Activated T-helper 1 cell treated with anti-CD3 and anti-CD28 coated beads, Interleukin-12 subunit alpha, Interleukin-12 subunit beta, Interleukin-2, Interleukin-4 antibody, amounts not matched to agents 30 ng/mL and 10 ng/mL and 1 ng/mL, durations not matched to agents 14 hours and 24 hours and 36 hours (primary cell): ENCODE data around the gene LTB. TPM values are rescaled to one million over a fixed set of nuclear protein-coding genes. Genes with fewer than 3 reads are reported as not detected.
A peak's percentile ranks its signal among the peaks of the same experiment; 100 is the strongest.

Source experiments
- DNase-seq: peaks from one replicate; pipeline ENCODE4 v3.0.0; 2021; ENCODE audit warnings: low spot score
- H3K27ac Mint-ChIP-seq: one replicate; pipeline ENCODE4 v1.8.0; 2021; ENCODE audit warnings: mild to moderate bottlenecking, mixed read lengths
- H3K27me3 Mint-ChIP-seq: one replicate; pipeline ENCODE4 v1.8.0; 2022; ENCODE audit warnings: mild to moderate bottlenecking, moderate library complexity, mixed read lengths; ENCODE audit not compliant: insufficient read depth
- H3K36me3 Mint-ChIP-seq: one replicate; pipeline ENCODE4 v1.8.0; 2021; ENCODE audit warnings: low read depth, mixed read lengths
- H3K4me1 Mint-ChIP-seq: one replicate; pipeline ENCODE4 v1.8.0; 2021; ENCODE audit warnings: low read depth, mixed read lengths
- H3K4me3 Mint-ChIP-seq: one replicate; pipeline ENCODE4 v1.8.0; 2021; ENCODE audit warnings: mild to moderate bottlenecking, moderate library complexity, mixed read lengths
- H3K9me3 Mint-ChIP-seq: one replicate; pipeline ENCODE4 v1.8.0; 2021; ENCODE audit warnings: mixed read lengths
- intact Hi-C: fragments of 100-400 bp; cut with micrococcal nuclease; formaldehyde crosslinking; loops from one replicate; pipeline ENCODE4 v1.15.1; 2024
- total RNA-seq: library from RNA; stranded (reverse); gene quantifications from 2 replicates; pipeline ENCODE4 v1.2.3, GENCODE V29; 2022

Gene LTB, protein sequence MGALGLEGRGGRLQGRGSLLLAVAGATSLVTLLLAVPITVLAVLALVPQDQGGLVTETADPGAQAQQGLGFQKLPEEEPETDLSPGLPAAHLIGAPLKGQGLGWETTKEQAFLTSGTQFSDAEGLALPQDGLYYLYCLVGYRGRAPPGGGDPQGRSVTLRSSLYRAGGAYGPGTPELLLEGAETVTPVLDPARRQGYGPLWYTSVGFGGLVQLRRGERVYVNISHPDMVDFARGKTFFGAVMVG
- total RNA-seq = 270 and 277 TPM in 2 replicates

DNA sequence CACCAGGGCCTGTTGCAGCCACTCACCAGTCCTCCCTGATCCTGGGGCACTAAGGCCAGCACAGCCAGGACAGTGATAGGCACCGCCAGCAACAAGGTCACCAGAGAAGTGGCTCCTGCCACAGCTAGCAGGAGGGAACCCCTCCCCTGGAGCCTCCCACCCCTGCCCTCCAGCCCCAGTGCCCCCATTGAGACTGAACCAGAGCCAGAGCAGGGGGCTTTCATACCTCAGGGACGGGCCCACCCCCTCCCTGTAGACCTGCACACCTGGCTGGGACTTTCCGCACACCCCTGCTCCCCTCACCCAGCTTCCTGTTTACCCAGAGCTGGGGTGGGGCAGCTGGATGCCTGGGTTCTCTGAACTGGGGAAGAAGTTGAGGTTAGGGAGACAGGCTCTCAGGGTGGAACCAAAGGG lies at the start of gene LTB:
Gene LTB (minus strand): TSS at position 195 of the 414 bp plus-strand sequence. CDS start 7 bp downstream, at position 188.
- H3K9me3 Mint-ChIP-seq = no peaks in the 10 kb centered on the region
- H3K27me3 Mint-ChIP-seq = no peaks in the 10 kb centered on the region
- intact Hi-C loops = no loop called here
- DNase-seq = peak; percentile 65
- peaks cover 72% of the 10 kb centered on the region for H3K4me1 Mint-ChIP-seq
- peak within 1 kb of the TSS; percentile 92 for H3K4me3 Mint-ChIP-seq
- peaks cover 49% of the 10 kb centered on the region for H3K36me3 Mint-ChIP-seq
- peak within 1 kb of the TSS; percentile 93 for H3K27ac Mint-ChIP-seq

DNA sequence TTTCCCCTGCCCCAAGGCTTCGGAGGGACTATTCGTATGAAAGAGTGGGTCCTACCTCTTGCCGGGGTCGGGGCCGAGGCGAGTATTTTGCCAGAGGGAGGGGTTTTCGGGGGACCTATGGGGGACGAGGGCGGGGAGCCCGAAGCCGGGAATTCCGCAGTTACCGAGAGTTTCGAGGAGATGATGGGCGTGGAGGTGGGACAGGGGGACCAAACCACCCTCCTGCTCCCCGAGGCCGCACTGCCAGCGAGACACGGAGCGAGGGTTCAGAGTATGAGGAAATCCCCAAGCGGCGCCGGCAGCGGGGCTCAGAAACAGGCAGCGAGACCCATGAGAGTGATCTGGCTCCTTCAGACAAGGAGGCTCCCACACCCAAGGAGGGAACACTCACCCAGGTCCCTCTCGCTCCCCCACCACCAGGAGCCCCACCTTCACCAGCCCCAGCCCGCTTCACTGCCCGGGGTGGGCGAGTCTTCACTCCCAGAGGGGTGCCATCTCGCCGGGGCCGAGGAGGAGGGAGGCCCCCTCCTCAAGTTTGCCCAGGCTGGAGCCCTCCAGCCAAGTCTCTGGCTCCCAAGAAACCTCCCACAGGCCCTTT lies 49.6 kb upstream of the LTB start:
- Mint-ChIP-seq H3K9me3 (no peaks in the 10 kb centered on the region), H3K4me1 (peaks cover 9% of the 10 kb centered on the region), H3K27me3 (no peaks in the 10 kb centered on the region), H3K27ac (no peak overlapping the region), H3K4me3 (no peak overlapping the region), H3K36me3 (peaks cover 60% of the 10 kb centered on the region)
- intact Hi-C loops = no loop called here
- no peak for DNase-seq

DNA sequence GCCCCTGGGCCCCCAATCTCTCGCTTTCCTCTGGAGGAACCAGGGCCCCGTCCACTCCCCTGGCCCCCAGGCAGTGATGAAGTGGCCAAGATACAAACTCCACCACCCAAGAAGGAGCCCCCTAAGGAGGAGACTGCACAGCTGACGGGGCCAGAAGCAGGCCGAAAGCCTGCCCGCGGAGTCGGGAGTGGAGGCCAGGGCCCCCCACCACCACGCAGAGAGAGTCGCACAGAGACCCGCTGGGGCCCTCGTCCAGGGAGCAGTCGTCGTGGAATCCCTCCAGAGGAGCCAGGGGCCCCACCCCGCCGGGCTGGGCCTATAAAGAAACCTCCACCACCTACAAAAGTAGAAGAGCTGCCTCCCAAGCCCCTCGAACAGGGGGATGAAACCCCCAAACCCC lies 49.0 kb upstream of the LTB start:
- Mint-ChIP-seq H3K27me3 (no peaks in the 10 kb centered on the region), H3K36me3 (peaks cover 59% of the 10 kb centered on the region), H3K9me3 (no peaks in the 10 kb centered on the region), H3K4me1 (peaks cover 9% of the 10 kb centered on the region), H3K4me3 (no peak overlapping the region), H3K27ac (no peak overlapping the region)
- no peak for DNase-seq
- intact Hi-C loops = no loop called here

DNA sequence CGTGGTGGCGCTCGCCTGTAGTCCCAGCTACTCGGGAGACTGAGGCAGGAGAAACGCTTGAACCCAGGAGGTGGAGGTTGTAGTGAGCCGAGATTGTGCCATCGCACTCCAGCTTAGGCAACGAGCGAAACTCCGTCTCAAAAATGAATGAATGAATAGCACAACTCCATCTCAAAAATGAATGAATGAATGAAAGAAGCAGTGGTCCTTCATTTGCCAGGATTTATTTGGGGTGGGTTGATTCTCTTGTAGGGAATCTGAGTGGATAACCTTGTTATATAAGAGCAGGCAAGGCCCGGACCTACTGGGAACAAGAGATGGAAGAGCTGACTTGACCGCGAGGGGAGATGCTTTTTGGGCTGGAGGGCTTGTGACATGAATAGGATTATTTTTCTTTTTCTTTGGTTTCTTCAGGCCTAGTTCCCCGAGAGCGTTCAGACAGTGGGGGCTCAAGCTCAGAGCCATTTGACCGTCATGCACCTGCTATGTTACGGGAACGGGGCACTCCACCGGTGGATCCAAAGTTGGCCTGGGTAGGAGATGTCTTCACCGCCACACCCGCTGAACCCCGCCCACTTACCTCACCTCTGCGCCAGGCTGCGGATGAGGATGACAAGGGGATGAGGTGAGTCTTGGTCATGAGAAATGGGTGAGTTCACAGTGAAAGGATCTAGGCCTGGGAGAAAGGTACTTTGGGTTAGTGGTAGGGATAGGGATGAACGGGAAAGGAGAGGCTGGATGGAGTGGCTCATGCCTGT lies 48.1 kb upstream of the LTB start:
- H3K36me3 Mint-ChIP-seq = peaks cover 60% of the 10 kb centered on the region
- H3K27me3 Mint-ChIP-seq = no peaks in the 10 kb centered on the region
- H3K27ac Mint-ChIP-seq = no peak overlapping the region
- DNase-seq = no peak
- peaks cover 17% of the 10 kb centered on the region for H3K4me1 Mint-ChIP-seq
- no peaks in the 10 kb centered on the region for H3K9me3 Mint-ChIP-seq
- intact Hi-C loops = no loop called here
- no peak overlapping the region for H3K4me3 Mint-ChIP-seq

DNA sequence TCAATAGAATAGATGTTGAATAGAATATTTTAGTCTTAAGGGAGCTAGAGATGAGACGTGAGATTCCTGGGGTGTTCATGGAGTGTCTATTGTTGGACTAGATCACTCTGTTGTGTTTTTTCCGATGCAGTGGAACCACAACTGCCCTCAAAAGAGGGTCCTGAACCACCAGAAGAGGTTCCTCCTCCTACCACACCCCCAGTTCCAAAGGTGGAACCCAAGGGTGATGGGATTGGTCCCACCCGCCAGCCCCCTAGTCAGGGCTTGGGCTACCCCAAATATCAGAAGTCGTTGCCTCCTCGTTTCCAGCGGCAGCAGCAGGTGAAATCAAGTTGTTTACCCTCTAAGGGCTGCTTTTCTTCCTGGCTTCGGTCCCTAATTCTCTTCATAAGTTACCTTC lies 46.8 kb upstream of the LTB start:
- no peak overlapping the region for H3K27ac Mint-ChIP-seq
- H3K9me3 Mint-ChIP-seq = no peaks in the 10 kb centered on the region
- H3K36me3 Mint-ChIP-seq = peaks cover 66% of the 10 kb centered on the region
- H3K4me1 Mint-ChIP-seq = peaks cover 20% of the 10 kb centered on the region
- H3K27me3 Mint-ChIP-seq = no peaks in the 10 kb centered on the region
- intact Hi-C loops = no loop called here
- DNase-seq = no peak
- no peak overlapping the region for H3K4me3 Mint-ChIP-seq

DNA sequence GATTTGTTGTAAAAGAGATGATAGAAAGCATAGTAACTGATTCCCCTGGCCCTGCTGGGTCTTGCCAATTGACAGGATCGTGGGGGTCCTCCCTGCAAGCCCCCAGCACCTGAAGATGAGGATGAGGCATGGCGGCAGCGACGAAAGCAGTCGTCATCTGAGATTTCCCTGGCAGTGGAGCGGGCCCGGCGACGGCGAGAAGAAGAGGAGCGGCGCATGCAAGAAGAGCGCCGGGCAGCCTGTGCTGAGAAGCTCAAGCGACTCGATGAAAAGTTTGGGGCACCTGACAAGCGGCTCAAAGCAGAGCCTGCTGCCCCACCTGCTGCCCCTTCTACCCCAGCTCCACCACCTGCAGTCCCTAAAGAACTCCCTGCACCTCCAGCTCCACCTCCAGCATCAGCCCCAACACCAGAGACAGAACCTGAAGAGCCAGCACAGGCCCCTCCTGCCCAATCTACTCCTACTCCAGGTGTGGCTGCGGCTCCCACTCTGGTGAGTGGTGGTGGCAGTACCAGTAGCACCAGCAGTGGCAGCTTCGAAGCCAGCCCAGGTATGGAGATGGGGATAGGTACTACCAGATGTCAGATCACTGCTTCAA lies 45.6 kb upstream of the LTB start:
- Mint-ChIP-seq H3K36me3 (peaks cover 69% of the 10 kb centered on the region), H3K4me3 (no peak overlapping the region), H3K9me3 (no peaks in the 10 kb centered on the region), H3K27ac (no peak overlapping the region), H3K4me1 (peaks cover 27% of the 10 kb centered on the region), H3K27me3 (no peaks in the 10 kb centered on the region)
- DNase-seq = no peak
- intact Hi-C loops = no loop called here

DNA sequence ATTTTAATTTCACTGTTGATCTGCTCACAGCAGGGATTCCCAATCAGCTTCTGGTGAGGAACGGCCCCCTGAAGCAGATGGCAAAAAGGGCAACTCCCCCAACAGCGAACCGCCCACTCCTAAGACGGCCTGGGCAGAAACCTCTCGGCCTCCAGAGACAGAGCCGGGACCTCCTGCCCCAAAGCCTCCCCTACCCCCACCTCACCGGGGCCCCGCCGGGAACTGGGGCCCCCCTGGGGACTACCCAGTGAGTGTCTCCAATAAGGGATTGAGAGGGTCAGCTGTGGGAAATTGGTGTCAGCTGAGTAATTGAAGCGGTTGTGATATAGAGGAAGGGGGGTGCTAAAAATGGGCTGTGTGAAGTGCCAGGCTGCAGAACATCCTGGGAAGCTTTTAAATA lies 44.7 kb upstream of the LTB start:
- peaks cover 35% of the 10 kb centered on the region for H3K4me1 Mint-ChIP-seq
- DNase-seq = no peak
- no peaks in the 10 kb centered on the region for H3K9me3 Mint-ChIP-seq
- H3K27ac Mint-ChIP-seq = no peak overlapping the region
- H3K4me3 Mint-ChIP-seq = no peak overlapping the region
- intact Hi-C loops = no loop called here
- H3K36me3 Mint-ChIP-seq = peaks cover 74% of the 10 kb centered on the region
- no peaks in the 10 kb centered on the region for H3K27me3 Mint-ChIP-seq

DNA sequence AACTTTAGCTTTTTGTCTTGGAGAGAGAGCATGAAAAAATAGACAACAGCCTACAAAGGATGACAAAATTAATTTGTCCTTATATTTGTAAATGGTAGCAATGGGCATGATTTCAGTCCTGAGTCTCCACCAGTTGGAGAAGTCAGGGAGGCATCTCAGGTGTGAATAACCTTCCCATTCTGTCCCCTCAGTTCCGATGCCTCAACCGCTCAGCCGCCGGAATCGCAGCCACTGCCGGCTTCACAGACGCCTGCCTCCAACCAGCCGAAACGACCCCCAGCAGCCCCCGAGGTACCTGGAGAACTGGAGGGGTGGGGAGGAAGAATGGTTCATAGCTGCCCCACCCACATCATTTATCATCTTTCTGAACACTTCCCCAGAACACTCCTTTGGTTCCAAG lies 41.8 kb upstream of the LTB start:
- H3K36me3 Mint-ChIP-seq = peaks cover 59% of the 10 kb centered on the region
- peaks cover 43% of the 10 kb centered on the region for H3K4me1 Mint-ChIP-seq
- no peak for DNase-seq
- no peak overlapping the region for H3K27ac Mint-ChIP-seq
- no peaks in the 10 kb centered on the region for H3K27me3 Mint-ChIP-seq
- intact Hi-C loops = no loop called here
- H3K9me3 Mint-ChIP-seq = no peaks in the 10 kb centered on the region
- no peak overlapping the region for H3K4me3 Mint-ChIP-seq

DNA sequence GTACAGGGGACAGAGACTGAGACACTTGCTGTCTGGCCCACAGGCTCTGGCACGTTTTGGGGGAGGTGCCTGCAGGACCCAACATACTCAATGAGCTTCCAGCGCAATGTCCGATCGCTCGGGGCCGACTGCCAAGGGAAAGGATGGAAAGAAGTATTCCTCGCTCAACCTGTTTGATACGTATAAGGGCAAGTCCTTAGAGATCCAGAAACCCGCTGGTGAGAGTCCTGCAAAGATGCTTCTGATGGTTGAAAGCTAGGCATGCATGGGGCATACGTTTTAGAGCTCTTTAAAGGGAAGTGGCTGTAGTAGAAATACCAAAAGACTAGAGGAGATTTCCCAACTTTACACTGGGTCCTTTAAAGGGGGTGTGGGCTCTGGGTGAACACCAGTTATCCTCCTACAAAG lies 40.5 kb upstream of the LTB start:
- Mint-ChIP-seq H3K27me3 (no peaks in the 10 kb centered on the region), H3K9me3 (no peaks in the 10 kb centered on the region), H3K27ac (peak overlapping the region; percentile 98), H3K36me3 (peaks cover 56% of the 10 kb centered on the region), H3K4me3 (peak overlapping the region; percentile 97), H3K4me1 (peaks cover 41% of the 10 kb centered on the region)
- DNase-seq = no peak
- intact Hi-C loops = no loop called here

DNA sequence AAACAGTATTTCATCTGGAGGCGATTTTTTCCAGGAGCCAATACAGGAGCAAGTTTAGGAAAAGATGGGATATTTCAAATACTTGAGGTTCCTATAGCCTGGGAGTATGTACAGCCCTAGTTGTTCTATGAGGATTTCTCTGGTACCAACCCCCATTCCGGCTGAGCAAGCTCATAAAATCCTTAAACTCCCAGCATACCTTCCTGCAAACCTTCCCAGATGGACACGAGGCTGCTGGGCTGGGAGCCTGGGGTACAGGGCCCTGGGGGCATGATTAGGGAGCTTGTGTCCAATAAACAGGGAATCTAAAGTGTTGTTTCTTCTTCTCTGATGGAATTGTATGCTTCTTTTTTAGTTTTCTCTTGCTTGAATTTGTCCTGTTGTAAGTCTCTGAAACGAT lies 39.8 kb upstream of the LTB start:
- no peaks in the 10 kb centered on the region for H3K9me3 Mint-ChIP-seq
- H3K4me1 Mint-ChIP-seq = peaks cover 35% of the 10 kb centered on the region
- intact Hi-C loops = loop anchor here (2.0 kb wide), 7 partner anchors 47 to 1797 kb away; partner anchors contain the start of genes CUTA, EHMT2, NEU1 and TNF

DNA sequence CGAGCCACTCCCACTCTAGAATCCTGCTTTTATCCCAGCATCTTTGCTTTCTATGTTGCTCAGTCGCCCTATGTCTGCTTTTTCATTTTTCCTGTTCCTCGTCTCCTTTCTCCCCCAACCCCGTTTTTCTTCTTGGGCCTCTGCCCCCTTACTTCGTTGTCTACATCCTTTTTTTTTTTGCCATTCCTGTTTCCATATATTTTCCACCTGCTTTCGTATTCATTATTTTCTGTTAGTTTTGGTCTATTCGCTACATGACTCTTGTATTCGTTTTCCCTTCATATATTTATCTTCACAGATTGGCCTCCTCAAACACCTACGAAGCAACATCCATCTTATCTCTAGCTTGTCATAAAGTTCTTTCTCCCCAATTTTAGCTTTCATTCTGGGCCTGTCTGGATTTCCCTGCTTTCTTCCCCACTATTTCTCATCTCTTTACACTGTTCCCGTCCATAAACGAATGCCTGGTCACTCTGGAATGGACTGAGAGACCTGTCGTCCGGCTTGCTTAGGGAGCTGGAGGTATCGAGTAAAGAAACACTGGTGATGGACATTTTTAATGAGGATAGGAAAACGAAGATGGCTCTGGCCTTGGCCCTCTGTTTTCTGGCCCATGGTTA lies 39.2 kb upstream of the LTB start:
- peak overlapping the region; percentile 98 for H3K27ac Mint-ChIP-seq
- peaks cover 47% of the 10 kb centered on the region for H3K36me3 Mint-ChIP-seq
- peaks cover 41% of the 10 kb centered on the region for H3K4me1 Mint-ChIP-seq
- no peaks in the 10 kb centered on the region for H3K27me3 Mint-ChIP-seq
- peak overlapping the region; percentile 97 for H3K4me3 Mint-ChIP-seq
- intact Hi-C loops = loop anchor here (2.0 kb wide), 7 partner anchors 47 to 1797 kb away; partner anchors contain the start of genes CUTA, EHMT2, NEU1 and TNF
- DNase-seq = no peak
- H3K9me3 Mint-ChIP-seq = no peaks in the 10 kb centered on the region

More for the DNA sequence above, 39.8 kb upstream of the LTB start:
- Mint-ChIP-seq H3K36me3 (peaks cover 49% of the 10 kb centered on the region), H3K4me3 (peak overlapping the region; percentile 97), H3K27me3 (no peaks in the 10 kb centered on the region), H3K27ac (peak overlapping the region; percentile 98)
- no peak for DNase-seq

DNA sequence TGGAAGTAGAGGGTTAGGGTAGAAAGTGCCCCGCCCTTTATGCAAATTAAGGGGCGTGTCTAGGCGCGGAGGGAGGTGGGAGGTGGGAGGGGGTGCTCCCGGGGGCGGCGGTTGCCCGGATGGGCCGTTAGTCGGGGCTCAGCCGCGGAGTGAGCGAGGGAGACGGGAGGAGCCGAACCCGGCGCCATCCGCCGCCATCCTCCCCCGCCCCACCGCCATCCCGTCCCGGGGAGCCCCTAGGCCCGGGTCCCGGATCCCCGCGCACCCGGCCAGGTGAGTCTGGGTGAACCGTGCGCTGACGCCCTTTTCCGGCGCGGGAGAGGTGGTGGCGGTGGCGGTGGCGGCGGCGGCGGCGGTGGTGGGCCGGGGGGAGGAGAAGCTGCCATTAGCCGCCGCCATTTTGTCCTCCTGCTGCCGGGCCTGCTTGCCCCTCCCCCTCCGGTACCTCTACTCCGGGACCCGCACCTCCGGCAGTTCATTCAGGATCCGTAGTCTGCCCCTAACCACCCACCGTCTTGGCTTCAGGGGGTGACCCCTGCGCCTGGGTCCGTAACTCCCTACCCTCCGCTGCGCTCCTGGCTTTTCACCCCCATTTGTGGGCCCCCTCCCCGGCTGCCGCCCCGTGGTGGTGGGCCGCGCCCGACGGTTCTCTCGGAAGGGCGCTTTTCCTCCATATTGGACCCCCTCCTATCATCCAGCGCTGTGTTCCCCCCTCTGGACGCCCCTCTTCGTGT lies 38.5 kb upstream of the LTB start, which contains the start of gene PRRC2A:
Gene PRRC2A (plus strand): TSS at position 130 of the 734 bp plus-strand sequence. CDS start 2,075 bp downstream, outside the sequence.
- peaks cover 43% of the 10 kb centered on the region for H3K4me1 Mint-ChIP-seq
- peak within 1 kb of the TSS; percentile 97 for H3K4me3 Mint-ChIP-seq
- H3K27me3 Mint-ChIP-seq = no peaks in the 10 kb centered on the region
- H3K9me3 Mint-ChIP-seq = no peaks in the 10 kb centered on the region
- peaks cover 40% of the 10 kb centered on the region for H3K36me3 Mint-ChIP-seq
- DNase-seq = peak; percentile 71
- H3K27ac Mint-ChIP-seq = peak within 1 kb of the TSS; percentile 98
- intact Hi-C loops = loop anchor here (1.0 to 2.0 kb wide), 18 partner anchors 22 to 1798 kb away; partner anchors contain the start of genes BAG6, CUTA, DDX39B and EHMT2
